ENCODE data around the gene DOCK4.

Gene DOCK4

GRCh38 chr7:112013274-112013673 lies 192.9 kb downstream of the DOCK4 start:
- H3K4me2 ChIP-seq (ENCODE audit: low read depth, low read length, poor library complexity, severe bottlenecking): no peak overlapping the region
- H3K9me2 ChIP-seq (replicated peaks; ENCODE audit: low read depth, low read length): no peaks in the 10 kb centered on the region
- H3K27me3 ChIP-seq (ENCODE audit: insufficient read depth, low read length, poor library complexity, severe bottlenecking): no peaks in the 10 kb centered on the region
- H3K4me1 ChIP-seq (ENCODE audit: insufficient read depth, low read length, poor library complexity, severe bottlenecking): no peaks in the 10 kb centered on the region
- H3K79me2 ChIP-seq (ENCODE audit: insufficient read depth, low read length): no peaks in the 10 kb centered on the region
- no peaks in the 10 kb centered on the region for H3K36me3 ChIP-seq (ENCODE audit: insufficient read depth, low read length)
- no peak overlapping the region for H3K4me3 ChIP-seq (ENCODE audit: low read length, poor library complexity, severe bottlenecking)
- H3K9me3 ChIP-seq (ENCODE audit: insufficient read depth, low read depth, low read length): no peaks in the 10 kb centered on the region
- H3K9ac ChIP-seq (ENCODE audit: low read depth, low read length, poor library complexity, severe bottlenecking): no peak overlapping the region
- no peak overlapping the region for H2AFZ ChIP-seq (ENCODE audit: low read length)
- H3F3A ChIP-seq (ENCODE audit: low read depth): no peaks in the 10 kb centered on the region
- no peaks in the 10 kb centered on the region for H4K20me1 ChIP-seq (ENCODE audit: insufficient read depth, low read length, poor library complexity, severe bottlenecking)
- TF ChIP-seq, protein P1, sequence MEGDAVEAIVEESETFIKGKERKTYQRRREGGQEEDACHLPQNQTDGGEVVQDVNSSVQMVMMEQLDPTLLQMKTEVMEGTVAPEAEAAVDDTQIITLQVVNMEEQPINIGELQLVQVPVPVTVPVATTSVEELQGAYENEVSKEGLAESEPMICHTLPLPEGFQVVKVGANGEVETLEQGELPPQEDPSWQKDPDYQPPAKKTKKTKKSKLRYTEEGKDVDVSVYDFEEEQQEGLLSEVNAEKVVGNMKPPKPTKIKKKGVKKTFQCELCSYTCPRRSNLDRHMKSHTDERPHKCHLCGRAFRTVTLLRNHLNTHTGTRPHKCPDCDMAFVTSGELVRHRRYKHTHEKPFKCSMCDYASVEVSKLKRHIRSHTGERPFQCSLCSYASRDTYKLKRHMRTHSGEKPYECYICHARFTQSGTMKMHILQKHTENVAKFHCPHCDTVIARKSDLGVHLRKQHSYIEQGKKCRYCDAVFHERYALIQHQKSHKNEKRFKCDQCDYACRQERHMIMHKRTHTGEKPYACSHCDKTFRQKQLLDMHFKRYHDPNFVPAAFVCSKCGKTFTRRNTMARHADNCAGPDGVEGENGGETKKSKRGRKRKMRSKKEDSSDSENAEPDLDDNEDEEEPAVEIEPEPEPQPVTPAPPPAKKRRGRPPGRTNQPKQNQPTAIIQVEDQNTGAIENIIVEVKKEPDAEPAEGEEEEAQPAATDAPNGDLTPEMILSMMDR (conservative IDR thresholded peaks at IDR 0.05; ENCODE audit: low read length): no peak
- no peak for TF ChIP-seq EZH2phosphoT487 (IDR thresholded peaks at IDR 0.05; ENCODE audit: borderline replicate concordance)

DNA sequence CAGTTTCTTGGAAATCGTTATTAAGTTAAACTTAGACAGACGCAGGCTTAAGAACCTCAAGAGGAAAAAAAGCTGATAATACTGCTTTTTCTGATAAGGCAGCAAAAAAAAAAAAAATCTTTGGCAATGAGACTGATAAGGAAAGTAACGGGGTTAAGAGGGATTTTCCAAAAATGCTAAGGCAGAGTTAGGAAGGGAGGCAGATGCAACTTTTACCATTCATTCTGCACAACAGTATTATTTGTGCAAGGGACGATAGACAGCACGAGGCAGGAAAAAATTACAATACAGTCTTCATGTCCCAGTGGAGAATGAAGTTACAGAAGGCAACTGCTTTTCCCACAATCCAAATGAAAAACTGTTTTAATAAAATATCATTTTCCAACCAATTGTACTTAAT lies 194.0 kb downstream of the DOCK4 start:
- H3K4me1 ChIP-seq (ENCODE audit: insufficient read depth, low read length, poor library complexity, severe bottlenecking): no peaks in the 10 kb centered on the region

DNA sequence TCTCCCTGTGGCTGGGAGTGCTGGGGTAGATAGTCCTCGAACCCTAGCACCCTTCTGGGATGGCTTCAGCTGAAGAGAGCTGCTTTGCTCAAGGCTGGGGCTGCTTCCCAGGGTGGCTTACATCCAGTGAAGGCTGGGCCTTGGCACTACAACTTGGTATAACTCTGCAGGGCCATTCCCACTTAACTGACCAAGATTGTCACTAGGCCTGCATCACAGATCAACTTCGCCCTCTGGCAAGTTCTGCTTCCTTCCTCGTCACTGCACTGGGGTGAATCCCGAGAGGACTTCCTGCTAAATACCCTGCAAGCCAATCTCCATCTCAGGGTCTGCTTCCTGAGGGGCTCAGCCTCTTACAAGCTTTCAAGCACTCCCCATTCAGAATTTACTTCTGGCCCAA lies 195.2 kb downstream of the DOCK4 start:
- Histone ChIP-seq H3K79me2 (ENCODE audit: insufficient read depth, low read length) (no peaks in the 10 kb centered on the region), H3K9me3 (ENCODE audit: insufficient read depth, low read depth, low read length) (no peaks in the 10 kb centered on the region), H3K4me3 (ENCODE audit: low read length, poor library complexity, severe bottlenecking) (no peak overlapping the region), H3K27me3 (ENCODE audit: insufficient read depth, low read length, poor library complexity, severe bottlenecking) (no peaks in the 10 kb centered on the region), H4K20me1 (ENCODE audit: insufficient read depth, low read length, poor library complexity, severe bottlenecking) (no peaks in the 10 kb centered on the region), H3K36me3 (ENCODE audit: insufficient read depth, low read length) (no peaks in the 10 kb centered on the region), H3K4me1 (ENCODE audit: insufficient read depth, low read length, poor library complexity, severe bottlenecking) (no peaks in the 10 kb centered on the region), H3K9me2 (replicated peaks; ENCODE audit: low read depth, low read length) (no peaks in the 10 kb centered on the region), H3K9ac (ENCODE audit: low read depth, low read length, poor library complexity, severe bottlenecking) (no peak overlapping the region), H2AFZ (ENCODE audit: low read length) (no peak overlapping the region), H3F3A (ENCODE audit: low read depth) (no peaks in the 10 kb centered on the region), H3K4me2 (ENCODE audit: low read depth, low read length, poor library complexity, severe bottlenecking) (no peak overlapping the region)
- TF ChIP-seq, protein P1 (conservative IDR thresholded peaks at IDR 0.05; ENCODE audit: low read length): no peak
- no peak for TF ChIP-seq EZH2phosphoT487 (IDR thresholded peaks at IDR 0.05; ENCODE audit: borderline replicate concordance)

More for the DNA sequence above, 194.0 kb downstream of the DOCK4 start:
- Histone ChIP-seq H3K36me3 (ENCODE audit: insufficient read depth, low read length) (no peaks in the 10 kb centered on the region), H3K9ac (ENCODE audit: low read depth, low read length, poor library complexity, severe bottlenecking) (no peak overlapping the region), H3K79me2 (ENCODE audit: insufficient read depth, low read length) (no peaks in the 10 kb centered on the region), H3K9me3 (ENCODE audit: insufficient read depth, low read depth, low read length) (no peaks in the 10 kb centered on the region), H3K27me3 (ENCODE audit: insufficient read depth, low read length, poor library complexity, severe bottlenecking) (no peaks in the 10 kb centered on the region), H2AFZ (ENCODE audit: low read length) (no peak overlapping the region), H3K4me2 (ENCODE audit: low read depth, low read length, poor library complexity, severe bottlenecking) (no peak overlapping the region), H3K9me2 (replicated peaks; ENCODE audit: low read depth, low read length) (no peaks in the 10 kb centered on the region), H4K20me1 (ENCODE audit: insufficient read depth, low read length, poor library complexity, severe bottlenecking) (no peaks in the 10 kb centered on the region), H3F3A (ENCODE audit: low read depth) (no peaks in the 10 kb centered on the region), H3K4me3 (ENCODE audit: low read length, poor library complexity, severe bottlenecking) (no peak overlapping the region)
- TF ChIP-seq, protein P1 (conservative IDR thresholded peaks at IDR 0.05; ENCODE audit: low read length): no peak
- TF ChIP-seq EZH2phosphoT487 (IDR thresholded peaks at IDR 0.05; ENCODE audit: borderline replicate concordance): no peak
